Mammary epithelial cell (primary cell): Measurements from ENCODE around the gene SLC31A2.

Experiments
- EZH2 ChIP-seq: IDR thresholded peaks from 2 replicates; pipeline ENCODE4 v1.6.1; 2012; ENCODE audit warnings: low read length, inconsistent platforms, borderline replicate concordance
- TF ChIP-seq, protein P1 (sequence below), 2 donors: IDR thresholded peaks in 1 of 2; conservative IDR thresholded peaks in 1 of 2; 2 replicates each; pipeline ENCODE4 v1.5.1; 2011 to 2012; ENCODE audit warnings: inconsistent platforms in 2 of 2, low read length in 2 of 2, mild to moderate bottlenecking in 2 of 2, control low read depth in 1 of 2, low read depth in 1 of 2; ENCODE audit not compliant: insufficient read depth in 1 of 2; ENCODE audit errors: extremely low read depth in 1 of 2

GRCh38 chr9:113129466-113129865 lies 21.3 kb upstream of the SLC31A2 start:
- TF ChIP-seq, protein P1, sequence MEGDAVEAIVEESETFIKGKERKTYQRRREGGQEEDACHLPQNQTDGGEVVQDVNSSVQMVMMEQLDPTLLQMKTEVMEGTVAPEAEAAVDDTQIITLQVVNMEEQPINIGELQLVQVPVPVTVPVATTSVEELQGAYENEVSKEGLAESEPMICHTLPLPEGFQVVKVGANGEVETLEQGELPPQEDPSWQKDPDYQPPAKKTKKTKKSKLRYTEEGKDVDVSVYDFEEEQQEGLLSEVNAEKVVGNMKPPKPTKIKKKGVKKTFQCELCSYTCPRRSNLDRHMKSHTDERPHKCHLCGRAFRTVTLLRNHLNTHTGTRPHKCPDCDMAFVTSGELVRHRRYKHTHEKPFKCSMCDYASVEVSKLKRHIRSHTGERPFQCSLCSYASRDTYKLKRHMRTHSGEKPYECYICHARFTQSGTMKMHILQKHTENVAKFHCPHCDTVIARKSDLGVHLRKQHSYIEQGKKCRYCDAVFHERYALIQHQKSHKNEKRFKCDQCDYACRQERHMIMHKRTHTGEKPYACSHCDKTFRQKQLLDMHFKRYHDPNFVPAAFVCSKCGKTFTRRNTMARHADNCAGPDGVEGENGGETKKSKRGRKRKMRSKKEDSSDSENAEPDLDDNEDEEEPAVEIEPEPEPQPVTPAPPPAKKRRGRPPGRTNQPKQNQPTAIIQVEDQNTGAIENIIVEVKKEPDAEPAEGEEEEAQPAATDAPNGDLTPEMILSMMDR (conservative IDR thresholded peaks at IDR 0.05 in 1 of 2, IDR thresholded peaks at IDR 0.05 in 1 of 2; ENCODE audit: extremely low read depth in 1 of 2, insufficient read depth in 1 of 2, low read depth in 1 of 2, low read length in 2 of 2): no peak
- no peak for TF ChIP-seq EZH2
